HepG2 (cell line): ENCODE results near the gene CEP131. TPM values are rescaled to one million over a fixed set of nuclear protein-coding genes. Genes with fewer than 3 reads are reported as not detected.

Experiments
- HOXA7 ChIP-seq: sonication (generic); formaldehyde crosslinking; IDR thresholded peaks from 2 replicates; pipeline ENCODE4 v1.8.1; 2022; ENCODE audit warnings: mild to moderate bottlenecking, missing genetic modification reagents, moderate library complexity
- KDM5B ChIP-seq: sonication (generic); formaldehyde crosslinking; IDR thresholded peaks from 2 replicates; pipeline ENCODE4 v1.4.0; 2020; ENCODE audit warnings: missing genetic modification reagents, mild to moderate bottlenecking, borderline replicate concordance
- PAX8 ChIP-seq: sonication (generic); formaldehyde crosslinking; IDR thresholded peaks from 2 replicates; pipeline ENCODE4 v1.8.0; 2022; ENCODE audit warnings: mild to moderate bottlenecking, missing genetic modification reagents, borderline replicate concordance
- RNF2 ChIP-seq: fragments of 450-650 bp; conservative IDR thresholded peaks from 2 replicates; pipeline ENCODE4 v1.6.1; 2016; ENCODE audit warnings: low read depth
- ZFP90 ChIP-seq: sonication (generic); formaldehyde crosslinking; IDR thresholded peaks from 2 replicates; pipeline ENCODE4 v1.8.0; 2022; ENCODE audit warnings: missing genetic modification reagents, mild to moderate bottlenecking, inconsistent platforms, borderline replicate concordance
- ZNF24 ChIP-seq: fragments of 450-650 bp; IDR thresholded peaks from 2 replicates; pipeline ENCODE4 v1.6.1; 2017; ENCODE audit warnings: antibody characterized with exemption, mild to moderate bottlenecking
- ZNF83 ChIP-seq: sonication (generic); formaldehyde crosslinking; IDR thresholded peaks from 2 replicates; pipeline ENCODE4 v1.4.0; 2020; ENCODE audit warnings: missing genetic modification reagents, mild to moderate bottlenecking, borderline replicate concordance
- polyA plus RNA-seq, 8 experiments: library from polyadenylated mRNA; depleted of rRNA in 3 of 8; stranded (reverse) in 7 of 8; unstranded in 1 of 8; fragments of >200 nt; fragmentation: Illumina TruSeq in 4 of 8; extraction: Trizol in 4 of 8; gene quantifications; 2 replicates each; pipeline versions ENCODE4 v1.2.1 to v1.2.3, GENCODE V29; 2011 to 2016; ENCODE audit warnings: low read depth in 4 of 8, missing spikeins in 1 of 8, mixed read lengths in 1 of 8; ENCODE audit not compliant: insufficient read depth in 1 of 8
- total RNA-seq, 5 experiments: library from RNA; depleted of rRNA; stranded (reverse); fragments of >200 nt; fragmentation: Illumina TruSeq; extraction: Trizol; gene quantifications; 2 replicates each; pipeline ENCODE4 v1.2.3, GENCODE V29; 2016; ENCODE audit warnings: low read depth in 1 of 5
- TF ChIP-seq, protein P1 (sequence below): IDR thresholded peaks from 2 replicates; pipeline ENCODE4 v1.6.1; 2016; ENCODE audit warnings: low read depth, missing genetic modification reagents, missing compliant biosample characterization
- TF ChIP-seq, protein P2 (sequence below): sonication (generic); formaldehyde crosslinking; IDR thresholded peaks from 2 replicates; pipeline ENCODE4 v1.4.0; 2020; ENCODE audit warnings: missing genetic modification reagents
- TF ChIP-seq, protein P3 (sequence below): sonication (generic); formaldehyde crosslinking; IDR thresholded peaks from 2 replicates; pipeline ENCODE4 v1.5.0; 2020; ENCODE audit warnings: missing genetic modification reagents, mild to moderate bottlenecking, borderline replicate concordance
- TF ChIP-seq, protein P4 (sequence below): sonication (generic); formaldehyde crosslinking; IDR thresholded peaks from 2 replicates; pipeline ENCODE4 v1.4.0; 2020; ENCODE audit warnings: missing genetic modification reagents, mild to moderate bottlenecking, borderline replicate concordance
- TF ChIP-seq, protein P5 (sequence below): sonication (generic); formaldehyde crosslinking; IDR thresholded peaks from 2 replicates; pipeline ENCODE4 v1.9.0; 2022; ENCODE audit warnings: low read depth, missing genetic modification reagents

CEP131 gene
- total and polyA plus RNA-seq, 2 of the 13 experiments (the other 11 are each of a cell fraction or from before 2014, with no cell fraction given), result 5.0 to 16.8 TPM

DNA sequence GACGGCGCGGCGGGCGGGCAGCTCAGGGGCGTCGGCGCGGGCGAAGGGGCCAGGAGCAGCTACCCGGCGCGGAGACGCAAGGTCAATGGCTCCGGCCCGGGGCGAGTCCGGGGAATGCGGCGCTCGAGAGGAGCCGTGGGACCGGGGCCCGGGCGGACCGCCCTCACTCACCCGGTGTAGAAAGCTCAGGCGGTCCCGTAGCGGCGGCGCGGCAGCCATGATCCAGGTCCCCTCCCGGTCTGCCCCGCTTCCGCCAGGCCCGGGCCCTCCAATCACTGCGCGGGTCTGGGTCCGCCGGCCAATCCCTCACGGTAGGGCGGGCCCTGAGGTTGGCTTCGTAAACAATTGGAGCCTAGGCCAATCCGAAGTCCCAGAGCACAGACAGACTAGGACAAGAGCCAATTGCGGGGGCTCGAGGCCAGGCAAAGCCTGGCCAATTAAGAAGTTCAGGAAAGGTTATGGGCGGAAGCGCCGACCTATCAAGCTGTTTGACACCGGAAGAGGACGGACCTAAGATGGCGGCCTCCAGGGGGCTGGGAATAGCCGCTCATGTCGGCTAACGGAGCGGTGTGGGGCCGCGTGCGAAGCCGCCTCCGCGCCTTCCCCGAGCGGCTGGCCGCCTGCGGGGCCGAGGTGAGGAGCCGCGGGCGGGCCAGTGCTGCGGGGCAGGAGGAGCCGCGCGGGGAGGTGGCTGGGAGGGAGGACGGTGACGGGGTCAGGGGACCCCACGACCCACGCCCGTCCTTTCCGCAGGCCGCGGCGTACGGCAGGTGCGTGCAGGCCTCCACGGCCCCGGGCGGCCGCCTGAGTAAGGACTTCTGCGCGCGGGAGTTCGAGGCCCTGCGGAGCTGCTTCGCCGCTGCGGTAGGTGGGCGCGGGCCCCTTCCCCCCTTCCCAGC, 16.3 kb upstream of the CEP131 start, which contains the start of the genes NDUFAF8 and TEPSIN (continued):
- TF ChIP-seq, protein P1, sequence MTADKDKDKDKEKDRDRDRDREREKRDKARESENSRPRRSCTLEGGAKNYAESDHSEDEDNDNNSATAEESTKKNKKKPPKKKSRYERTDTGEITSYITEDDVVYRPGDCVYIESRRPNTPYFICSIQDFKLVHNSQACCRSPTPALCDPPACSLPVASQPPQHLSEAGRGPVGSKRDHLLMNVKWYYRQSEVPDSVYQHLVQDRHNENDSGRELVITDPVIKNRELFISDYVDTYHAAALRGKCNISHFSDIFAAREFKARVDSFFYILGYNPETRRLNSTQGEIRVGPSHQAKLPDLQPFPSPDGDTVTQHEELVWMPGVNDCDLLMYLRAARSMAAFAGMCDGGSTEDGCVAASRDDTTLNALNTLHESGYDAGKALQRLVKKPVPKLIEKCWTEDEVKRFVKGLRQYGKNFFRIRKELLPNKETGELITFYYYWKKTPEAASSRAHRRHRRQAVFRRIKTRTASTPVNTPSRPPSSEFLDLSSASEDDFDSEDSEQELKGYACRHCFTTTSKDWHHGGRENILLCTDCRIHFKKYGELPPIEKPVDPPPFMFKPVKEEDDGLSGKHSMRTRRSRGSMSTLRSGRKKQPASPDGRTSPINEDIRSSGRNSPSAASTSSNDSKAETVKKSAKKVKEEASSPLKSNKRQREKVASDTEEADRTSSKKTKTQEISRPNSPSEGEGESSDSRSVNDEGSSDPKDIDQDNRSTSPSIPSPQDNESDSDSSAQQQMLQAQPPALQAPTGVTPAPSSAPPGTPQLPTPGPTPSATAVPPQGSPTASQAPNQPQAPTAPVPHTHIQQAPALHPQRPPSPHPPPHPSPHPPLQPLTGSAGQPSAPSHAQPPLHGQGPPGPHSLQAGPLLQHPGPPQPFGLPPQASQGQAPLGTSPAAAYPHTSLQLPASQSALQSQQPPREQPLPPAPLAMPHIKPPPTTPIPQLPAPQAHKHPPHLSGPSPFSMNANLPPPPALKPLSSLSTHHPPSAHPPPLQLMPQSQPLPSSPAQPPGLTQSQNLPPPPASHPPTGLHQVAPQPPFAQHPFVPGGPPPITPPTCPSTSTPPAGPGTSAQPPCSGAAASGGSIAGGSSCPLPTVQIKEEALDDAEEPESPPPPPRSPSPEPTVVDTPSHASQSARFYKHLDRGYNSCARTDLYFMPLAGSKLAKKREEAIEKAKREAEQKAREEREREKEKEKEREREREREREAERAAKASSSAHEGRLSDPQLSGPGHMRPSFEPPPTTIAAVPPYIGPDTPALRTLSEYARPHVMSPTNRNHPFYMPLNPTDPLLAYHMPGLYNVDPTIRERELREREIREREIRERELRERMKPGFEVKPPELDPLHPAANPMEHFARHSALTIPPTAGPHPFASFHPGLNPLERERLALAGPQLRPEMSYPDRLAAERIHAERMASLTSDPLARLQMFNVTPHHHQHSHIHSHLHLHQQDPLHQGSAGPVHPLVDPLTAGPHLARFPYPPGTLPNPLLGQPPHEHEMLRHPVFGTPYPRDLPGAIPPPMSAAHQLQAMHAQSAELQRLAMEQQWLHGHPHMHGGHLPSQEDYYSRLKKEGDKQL (CRISPR knock-in tag), result 0 out of 2 replicates have a peak, but pooled peaks have one; percentile 15
- TF ChIP-seq ZNF24 (no peak), HOXA7 (CRISPR knock-in tag) (no peak), RNF2 (no peak; the same call in 1 of the 2 replicates), KDM5B (CRISPR knock-in tag) (peak; percentile 81; the same call in 1 of the 2 replicates), PAX8 (no peak; the same call in 1 of the 2 replicates), ZFP90 (0 out of 2 replicates have a peak, but pooled peaks have one; percentile 44), ZNF83 (CRISPR knock-in tag) (peak; percentile 96)
- TF ChIP-seq, protein P2, sequence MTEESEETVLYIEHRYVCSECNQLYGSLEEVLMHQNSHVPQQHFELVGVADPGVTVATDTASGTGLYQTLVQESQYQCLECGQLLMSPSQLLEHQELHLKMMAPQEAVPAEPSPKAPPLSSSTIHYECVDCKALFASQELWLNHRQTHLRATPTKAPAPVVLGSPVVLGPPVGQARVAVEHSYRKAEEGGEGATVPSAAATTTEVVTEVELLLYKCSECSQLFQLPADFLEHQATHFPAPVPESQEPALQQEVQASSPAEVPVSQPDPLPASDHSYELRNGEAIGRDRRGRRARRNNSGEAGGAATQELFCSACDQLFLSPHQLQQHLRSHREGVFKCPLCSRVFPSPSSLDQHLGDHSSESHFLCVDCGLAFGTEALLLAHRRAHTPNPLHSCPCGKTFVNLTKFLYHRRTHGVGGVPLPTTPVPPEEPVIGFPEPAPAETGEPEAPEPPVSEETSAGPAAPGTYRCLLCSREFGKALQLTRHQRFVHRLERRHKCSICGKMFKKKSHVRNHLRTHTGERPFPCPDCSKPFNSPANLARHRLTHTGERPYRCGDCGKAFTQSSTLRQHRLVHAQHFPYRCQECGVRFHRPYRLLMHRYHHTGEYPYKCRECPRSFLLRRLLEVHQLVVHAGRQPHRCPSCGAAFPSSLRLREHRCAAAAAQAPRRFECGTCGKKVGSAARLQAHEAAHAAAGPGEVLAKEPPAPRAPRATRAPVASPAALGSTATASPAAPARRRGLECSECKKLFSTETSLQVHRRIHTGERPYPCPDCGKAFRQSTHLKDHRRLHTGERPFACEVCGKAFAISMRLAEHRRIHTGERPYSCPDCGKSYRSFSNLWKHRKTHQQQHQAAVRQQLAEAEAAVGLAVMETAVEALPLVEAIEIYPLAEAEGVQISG, result peak; percentile 73
- TF ChIP-seq, protein P3, sequence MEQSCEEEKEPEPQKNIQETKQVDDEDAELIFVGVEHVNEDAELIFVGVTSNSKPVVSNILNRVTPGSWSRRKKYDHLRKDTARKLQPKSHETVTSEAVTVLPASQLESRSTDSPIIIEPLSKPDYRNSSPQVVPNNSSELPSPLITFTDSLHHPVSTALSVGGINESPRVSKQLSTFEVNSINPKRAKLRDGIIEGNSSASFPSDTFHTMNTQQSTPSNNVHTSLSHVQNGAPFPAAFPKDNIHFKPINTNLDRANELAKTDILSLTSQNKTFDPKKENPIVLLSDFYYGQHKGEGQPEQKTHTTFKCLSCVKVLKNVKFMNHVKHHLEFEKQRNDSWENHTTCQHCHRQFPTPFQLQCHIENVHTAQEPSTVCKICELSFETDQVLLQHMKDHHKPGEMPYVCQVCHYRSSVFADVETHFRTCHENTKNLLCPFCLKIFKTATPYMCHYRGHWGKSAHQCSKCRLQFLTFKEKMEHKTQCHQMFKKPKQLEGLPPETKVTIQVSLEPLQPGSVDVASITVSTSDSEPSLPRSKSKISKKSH (CRISPR knock-in tag), result no peak; the same call in 1 of the 2 replicates
- TF ChIP-seq, protein P4, sequence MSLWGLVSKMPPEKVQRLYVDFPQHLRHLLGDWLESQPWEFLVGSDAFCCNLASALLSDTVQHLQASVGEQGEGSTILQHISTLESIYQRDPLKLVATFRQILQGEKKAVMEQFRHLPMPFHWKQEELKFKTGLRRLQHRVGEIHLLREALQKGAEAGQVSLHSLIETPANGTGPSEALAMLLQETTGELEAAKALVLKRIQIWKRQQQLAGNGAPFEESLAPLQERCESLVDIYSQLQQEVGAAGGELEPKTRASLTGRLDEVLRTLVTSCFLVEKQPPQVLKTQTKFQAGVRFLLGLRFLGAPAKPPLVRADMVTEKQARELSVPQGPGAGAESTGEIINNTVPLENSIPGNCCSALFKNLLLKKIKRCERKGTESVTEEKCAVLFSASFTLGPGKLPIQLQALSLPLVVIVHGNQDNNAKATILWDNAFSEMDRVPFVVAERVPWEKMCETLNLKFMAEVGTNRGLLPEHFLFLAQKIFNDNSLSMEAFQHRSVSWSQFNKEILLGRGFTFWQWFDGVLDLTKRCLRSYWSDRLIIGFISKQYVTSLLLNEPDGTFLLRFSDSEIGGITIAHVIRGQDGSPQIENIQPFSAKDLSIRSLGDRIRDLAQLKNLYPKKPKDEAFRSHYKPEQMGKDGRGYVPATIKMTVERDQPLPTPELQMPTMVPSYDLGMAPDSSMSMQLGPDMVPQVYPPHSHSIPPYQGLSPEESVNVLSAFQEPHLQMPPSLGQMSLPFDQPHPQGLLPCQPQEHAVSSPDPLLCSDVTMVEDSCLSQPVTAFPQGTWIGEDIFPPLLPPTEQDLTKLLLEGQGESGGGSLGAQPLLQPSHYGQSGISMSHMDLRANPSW (CRISPR knock-in tag), result peak; percentile 71; the same call in 1 of the 2 replicates
- TF ChIP-seq, protein P5, sequence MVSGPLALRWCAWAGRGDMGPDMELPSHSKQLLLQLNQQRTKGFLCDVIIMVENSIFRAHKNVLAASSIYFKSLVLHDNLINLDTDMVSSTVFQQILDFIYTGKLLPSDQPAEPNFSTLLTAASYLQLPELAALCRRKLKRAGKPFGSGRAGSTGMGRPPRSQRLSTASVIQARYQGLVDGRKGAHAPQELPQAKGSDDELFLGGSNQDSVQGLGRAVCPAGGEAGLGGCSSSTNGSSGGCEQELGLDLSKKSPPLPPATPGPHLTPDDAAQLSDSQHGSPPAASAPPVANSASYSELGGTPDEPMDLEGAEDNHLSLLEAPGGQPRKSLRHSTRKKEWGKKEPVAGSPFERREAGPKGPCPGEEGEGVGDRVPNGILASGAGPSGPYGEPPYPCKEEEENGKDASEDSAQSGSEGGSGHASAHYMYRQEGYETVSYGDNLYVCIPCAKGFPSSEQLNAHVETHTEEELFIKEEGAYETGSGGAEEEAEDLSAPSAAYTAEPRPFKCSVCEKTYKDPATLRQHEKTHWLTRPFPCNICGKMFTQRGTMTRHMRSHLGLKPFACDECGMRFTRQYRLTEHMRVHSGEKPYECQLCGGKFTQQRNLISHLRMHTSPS, result no peak
